Measurements from ENCODE around the gene CDC34. TPM values are rescaled to one million over a fixed set of nuclear protein-coding genes. Genes with fewer than 3 reads are reported as not detected.

CDC34 gene
- total RNA-seq, 1 donor from 2014 or later, result 126 TPM

GRCh38 chr19:554817-555216, 23.3 kb downstream of the CDC34 start:
- TF ChIP-seq, protein P1, sequence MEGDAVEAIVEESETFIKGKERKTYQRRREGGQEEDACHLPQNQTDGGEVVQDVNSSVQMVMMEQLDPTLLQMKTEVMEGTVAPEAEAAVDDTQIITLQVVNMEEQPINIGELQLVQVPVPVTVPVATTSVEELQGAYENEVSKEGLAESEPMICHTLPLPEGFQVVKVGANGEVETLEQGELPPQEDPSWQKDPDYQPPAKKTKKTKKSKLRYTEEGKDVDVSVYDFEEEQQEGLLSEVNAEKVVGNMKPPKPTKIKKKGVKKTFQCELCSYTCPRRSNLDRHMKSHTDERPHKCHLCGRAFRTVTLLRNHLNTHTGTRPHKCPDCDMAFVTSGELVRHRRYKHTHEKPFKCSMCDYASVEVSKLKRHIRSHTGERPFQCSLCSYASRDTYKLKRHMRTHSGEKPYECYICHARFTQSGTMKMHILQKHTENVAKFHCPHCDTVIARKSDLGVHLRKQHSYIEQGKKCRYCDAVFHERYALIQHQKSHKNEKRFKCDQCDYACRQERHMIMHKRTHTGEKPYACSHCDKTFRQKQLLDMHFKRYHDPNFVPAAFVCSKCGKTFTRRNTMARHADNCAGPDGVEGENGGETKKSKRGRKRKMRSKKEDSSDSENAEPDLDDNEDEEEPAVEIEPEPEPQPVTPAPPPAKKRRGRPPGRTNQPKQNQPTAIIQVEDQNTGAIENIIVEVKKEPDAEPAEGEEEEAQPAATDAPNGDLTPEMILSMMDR (IDR thresholded peaks at IDR 0.05; ENCODE audit: unreplicated experiment), result no peak
- Mint-ChIP-seq H3K27ac (ENCODE audit: unreplicated experiment) (no peak overlapping the region), H3K27me3 (ENCODE audit: unreplicated experiment) (peaks cover 5% of the 10 kb centered on the region), H3K36me3 (ENCODE audit: low read depth, unreplicated experiment) (peaks cover 3% of the 10 kb centered on the region), H3K4me1 (ENCODE audit: unreplicated experiment) (no peaks in the 10 kb centered on the region), H3K9me3 (ENCODE audit: unreplicated experiment) (no peaks in the 10 kb centered on the region), H3K4me3 (ENCODE audit: unreplicated experiment) (no peak overlapping the region)
- DNase-seq (ENCODE audit: low spot score), result no peak

DNA sequence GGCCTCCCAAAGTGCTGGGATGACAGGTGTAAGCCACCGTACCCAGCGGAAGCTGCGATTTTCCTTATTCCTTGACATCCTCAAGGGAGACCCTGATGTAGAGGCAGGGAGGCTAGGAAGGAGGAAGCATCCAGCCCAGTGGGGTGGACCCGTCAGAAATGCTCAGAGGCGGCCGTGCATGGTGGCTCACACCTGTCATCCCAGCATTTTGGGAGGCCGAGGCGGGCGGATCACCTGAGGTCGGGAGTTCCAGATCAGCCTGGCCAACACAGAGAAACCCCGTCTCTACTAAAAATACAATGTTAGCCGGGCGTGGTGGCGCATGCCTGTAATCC, 23.9 kb downstream of the CDC34 start:
- TF ChIP-seq, protein P1 (IDR thresholded peaks at IDR 0.05; ENCODE audit: unreplicated experiment), result no peak
- DNase-seq (ENCODE audit: low spot score), result no peak
- Mint-ChIP-seq H3K9me3 (ENCODE audit: unreplicated experiment) (no peaks in the 10 kb centered on the region), H3K27ac (ENCODE audit: unreplicated experiment) (no peak overlapping the region), H3K4me1 (ENCODE audit: unreplicated experiment) (no peaks in the 10 kb centered on the region), H3K4me3 (ENCODE audit: unreplicated experiment) (no peak overlapping the region), H3K27me3 (ENCODE audit: unreplicated experiment) (peaks cover 5% of the 10 kb centered on the region), H3K36me3 (ENCODE audit: low read depth, unreplicated experiment) (peaks cover 3% of the 10 kb centered on the region)

DNA sequence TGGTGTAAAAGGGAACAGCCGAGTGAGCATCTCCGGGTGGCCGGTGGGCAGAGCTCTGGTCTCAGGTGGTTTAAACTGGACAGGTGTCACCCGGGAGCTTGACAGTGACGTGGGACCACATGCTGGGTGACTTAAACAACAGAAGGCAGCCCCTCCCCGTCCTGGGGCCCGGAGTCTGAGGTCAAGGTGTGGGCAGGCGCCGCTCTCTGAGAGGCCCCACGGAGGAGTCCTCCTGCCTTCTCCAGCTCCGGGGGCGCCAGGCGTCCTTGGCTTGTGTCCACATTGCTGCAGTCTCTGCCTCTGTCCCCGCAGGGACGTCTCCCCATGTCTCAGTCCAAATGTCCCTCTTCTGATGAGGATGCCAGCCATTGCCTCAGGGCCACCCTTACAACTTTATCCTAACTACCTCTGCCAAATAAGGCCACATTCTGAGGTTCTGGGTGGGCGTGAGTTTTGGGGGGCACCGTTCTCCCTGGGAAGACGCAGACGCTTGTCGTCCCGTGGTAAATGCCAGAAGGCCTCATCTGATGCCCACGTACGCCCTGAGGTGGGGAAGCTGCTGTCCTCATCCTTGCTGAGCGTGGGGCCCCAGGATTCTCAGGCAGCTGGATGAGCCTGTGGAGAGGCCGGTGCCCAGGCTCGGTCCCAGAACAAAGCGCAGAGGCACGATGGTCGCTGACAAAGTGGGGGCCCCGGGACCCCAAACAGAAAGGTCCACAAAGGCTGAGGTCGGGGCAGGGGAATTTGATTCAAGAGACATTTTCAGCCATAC, 25.2 kb downstream of the CDC34 start:
- Mint-ChIP-seq H3K9me3 (ENCODE audit: unreplicated experiment) (no peaks in the 10 kb centered on the region), H3K4me3 (ENCODE audit: unreplicated experiment) (no peak overlapping the region), H3K4me1 (ENCODE audit: unreplicated experiment) (no peaks in the 10 kb centered on the region), H3K36me3 (ENCODE audit: low read depth, unreplicated experiment) (peaks cover 3% of the 10 kb centered on the region), H3K27ac (ENCODE audit: unreplicated experiment) (no peak overlapping the region), H3K27me3 (ENCODE audit: unreplicated experiment) (peaks cover 5% of the 10 kb centered on the region)
- TF ChIP-seq, protein P1 (IDR thresholded peaks at IDR 0.05; ENCODE audit: unreplicated experiment), result no peak
- no peak for DNase-seq (ENCODE audit: low spot score)

GRCh38 chr19:558770-559439, 27.3 kb downstream of the CDC34 start:
- peak overlapping the region; percentile 57 for H3K27ac Mint-ChIP-seq (ENCODE audit: unreplicated experiment)
- no peak overlapping the region for H3K4me3 Mint-ChIP-seq (ENCODE audit: unreplicated experiment)
- no peak for DNase-seq (ENCODE audit: low spot score)
- TF ChIP-seq, protein P1 (IDR thresholded peaks at IDR 0.05; ENCODE audit: unreplicated experiment), result no peak
- H3K4me1 Mint-ChIP-seq (ENCODE audit: unreplicated experiment), result no peaks in the 10 kb centered on the region
- H3K36me3 Mint-ChIP-seq (ENCODE audit: low read depth, unreplicated experiment), result peaks cover 9% of the 10 kb centered on the region
- no peaks in the 10 kb centered on the region for H3K9me3 Mint-ChIP-seq (ENCODE audit: unreplicated experiment)
- peaks cover 8% of the 10 kb centered on the region for H3K27me3 Mint-ChIP-seq (ENCODE audit: unreplicated experiment)

- H3K9me3 Mint-ChIP-seq (ENCODE audit: unreplicated experiment), result no peaks in the 10 kb centered on the region
- no peak overlapping the region for H3K4me3 Mint-ChIP-seq (ENCODE audit: unreplicated experiment)
- peaks cover 9% of the 10 kb centered on the region for H3K36me3 Mint-ChIP-seq (ENCODE audit: low read depth, unreplicated experiment)
- DNase-seq (ENCODE audit: low spot score), result no peak
- peaks cover 8% of the 10 kb centered on the region for H3K27me3 Mint-ChIP-seq (ENCODE audit: unreplicated experiment)
- TF ChIP-seq, protein P1 (IDR thresholded peaks at IDR 0.05; ENCODE audit: unreplicated experiment), result no peak
- no peak overlapping the region for H3K27ac Mint-ChIP-seq (ENCODE audit: unreplicated experiment)
- H3K4me1 Mint-ChIP-seq (ENCODE audit: unreplicated experiment), result no peaks in the 10 kb centered on the region
Observed at GRCh38 chr19:560121-560520, 28.6 kb downstream of the CDC34 start.
